HepG2 (cell line): ENCODE data around the gene PTRH2. TPM values are rescaled to one million over a fixed set of nuclear protein-coding genes. Genes with fewer than 3 reads are reported as not detected.

Experiments
- EED ChIP-seq: sonication (generic); formaldehyde crosslinking; IDR thresholded peaks from 2 replicates; pipeline ENCODE4 v1.5.0; 2020; ENCODE audit warnings: mild to moderate bottlenecking, missing genetic modification reagents
- FOSL1 ChIP-seq: sonication (generic); formaldehyde crosslinking; IDR thresholded peaks from 2 replicates; pipeline ENCODE4 v1.9.0; 2021; ENCODE audit warnings: missing genetic modification reagents, borderline replicate concordance
- JUNB ChIP-seq: sonication (generic); formaldehyde crosslinking; IDR thresholded peaks from 2 replicates; pipeline ENCODE4 v1.8.0; 2022; ENCODE audit warnings: missing genetic modification reagents, mild to moderate bottlenecking, borderline replicate concordance
- KLF15 ChIP-seq: sonication (generic); formaldehyde crosslinking; IDR thresholded peaks from 2 replicates; pipeline ENCODE4 v1.8.1; 2023; ENCODE audit warnings: borderline replicate concordance, mild to moderate bottlenecking, inconsistent platforms, missing genetic modification reagents, mixed read lengths
- MAZ ChIP-seq, 2 experiments: sonication (generic) in 1 of 2; formaldehyde crosslinking in 1 of 2; IDR thresholded peaks; 2 replicates each; pipeline versions ENCODE4 v1.5.0 to v1.6.1; 2012 to 2020; ENCODE audit warnings: low read depth in 2 of 2, mild to moderate bottlenecking in 2 of 2, borderline replicate concordance in 1 of 2, improper control_type of control experiment in 1 of 2, low read length in 1 of 2, missing genetic modification reagents in 1 of 2, moderate library complexity in 1 of 2
- MIER2 ChIP-seq: IDR thresholded peaks from 2 replicates; pipeline ENCODE4 v1.6.1; 2016; ENCODE audit warnings: missing biosample characterization, missing genetic modification reagents
- NCOA1 ChIP-seq: sonication (generic); formaldehyde crosslinking; IDR thresholded peaks from 2 replicates; pipeline ENCODE4 v1.9.0; 2021; ENCODE audit warnings: missing genetic modification reagents
- PHB2 ChIP-seq: fragments of 450-650 bp; IDR thresholded peaks from 2 replicates; pipeline ENCODE4 v1.6.1; 2018; ENCODE audit not compliant: partially characterized antibody
- SRSF9 ChIP-seq: fragments of 200-400 bp; formaldehyde crosslinking; IDR thresholded peaks from 2 replicates; pipeline ENCODE4 v1.6.1; 2018; ENCODE audit warnings: borderline replicate concordance, mild to moderate bottlenecking, low read depth, low read length; ENCODE audit not compliant: insufficient read depth, poor library complexity, severe bottlenecking
- WIZ ChIP-seq: sonication (generic); formaldehyde crosslinking; IDR thresholded peaks from 2 replicates; pipeline ENCODE4 v1.5.1; 2020; ENCODE audit warnings: mild to moderate bottlenecking, missing genetic modification reagents
- ZNF3 ChIP-seq: IDR thresholded peaks from 2 replicates; pipeline ENCODE4 v1.7.0; 2017; ENCODE audit warnings: inconsistent platforms
- ZNF337 ChIP-seq: sonication (generic); formaldehyde crosslinking; IDR thresholded peaks from 2 replicates; pipeline ENCODE4 v1.5.1; 2020; ENCODE audit warnings: missing genetic modification reagents, low read depth, mild to moderate bottlenecking, borderline replicate concordance
- ZNF446 ChIP-seq: sonication (generic); formaldehyde crosslinking; IDR thresholded peaks from 2 replicates; pipeline ENCODE4 v1.5.0; 2020; ENCODE audit warnings: mild to moderate bottlenecking, missing genetic modification reagents
- ZNF570 ChIP-seq: sonication (generic); formaldehyde crosslinking; IDR thresholded peaks from 2 replicates; pipeline ENCODE4 v1.4.0; 2020; ENCODE audit warnings: mild to moderate bottlenecking, missing genetic modification reagents, borderline replicate concordance
- ZNF619 ChIP-seq: sonication (generic); formaldehyde crosslinking; IDR thresholded peaks from 2 replicates; pipeline ENCODE4 v1.4.0; 2020; ENCODE audit warnings: mild to moderate bottlenecking, missing genetic modification reagents
- ZNF720 ChIP-seq: sonication (generic); formaldehyde crosslinking; IDR thresholded peaks from 2 replicates; pipeline ENCODE4 v1.4.0; 2020; ENCODE audit warnings: missing genetic modification reagents
- ZNF850 ChIP-seq: sonication (generic); formaldehyde crosslinking; conservative IDR thresholded peaks from 2 replicates; pipeline ENCODE4 v1.9.0; 2021; ENCODE audit warnings: mild to moderate bottlenecking, missing genetic modification reagents
- polyA plus RNA-seq, 8 experiments: library from polyadenylated mRNA; depleted of rRNA in 3 of 8; stranded (reverse) in 7 of 8; unstranded in 1 of 8; fragments of >200 nt; fragmentation: Illumina TruSeq in 4 of 8; extraction: Trizol in 4 of 8; gene quantifications; 2 replicates each; pipeline versions ENCODE4 v1.2.1 to v1.2.3, GENCODE V29; 2011 to 2016; ENCODE audit warnings: low read depth in 4 of 8, missing spikeins in 1 of 8, mixed read lengths in 1 of 8; ENCODE audit not compliant: insufficient read depth in 1 of 8
- total RNA-seq, 5 experiments: library from RNA; depleted of rRNA; stranded (reverse); fragments of >200 nt; fragmentation: Illumina TruSeq; extraction: Trizol; gene quantifications; 2 replicates each; pipeline ENCODE4 v1.2.3, GENCODE V29; 2016; ENCODE audit warnings: low read depth in 1 of 5
- TF ChIP-seq, protein P1 (sequence below): sonication (generic); formaldehyde crosslinking; IDR thresholded peaks from 2 replicates; pipeline ENCODE4 v1.4.0; 2020; ENCODE audit warnings: mild to moderate bottlenecking, missing genetic modification reagents
- TF ChIP-seq, protein P2 (sequence below): sonication (generic); formaldehyde crosslinking; IDR thresholded peaks from 2 replicates; pipeline ENCODE4 v1.5.1; 2020; ENCODE audit warnings: missing genetic modification reagents, mild to moderate bottlenecking, borderline replicate concordance
- TF ChIP-seq, protein P3 (sequence below): sonication (generic); formaldehyde crosslinking; IDR thresholded peaks from 2 replicates; pipeline ENCODE4 v1.9.0; 2021; ENCODE audit warnings: missing genetic modification reagents, mild to moderate bottlenecking, borderline replicate concordance

Gene PTRH2
- total and polyA plus RNA-seq, 2 of the 13 experiments (the other 11 are each of a cell fraction or from before 2014, with no cell fraction given): 67.7 to 83.3 TPM

DNA sequence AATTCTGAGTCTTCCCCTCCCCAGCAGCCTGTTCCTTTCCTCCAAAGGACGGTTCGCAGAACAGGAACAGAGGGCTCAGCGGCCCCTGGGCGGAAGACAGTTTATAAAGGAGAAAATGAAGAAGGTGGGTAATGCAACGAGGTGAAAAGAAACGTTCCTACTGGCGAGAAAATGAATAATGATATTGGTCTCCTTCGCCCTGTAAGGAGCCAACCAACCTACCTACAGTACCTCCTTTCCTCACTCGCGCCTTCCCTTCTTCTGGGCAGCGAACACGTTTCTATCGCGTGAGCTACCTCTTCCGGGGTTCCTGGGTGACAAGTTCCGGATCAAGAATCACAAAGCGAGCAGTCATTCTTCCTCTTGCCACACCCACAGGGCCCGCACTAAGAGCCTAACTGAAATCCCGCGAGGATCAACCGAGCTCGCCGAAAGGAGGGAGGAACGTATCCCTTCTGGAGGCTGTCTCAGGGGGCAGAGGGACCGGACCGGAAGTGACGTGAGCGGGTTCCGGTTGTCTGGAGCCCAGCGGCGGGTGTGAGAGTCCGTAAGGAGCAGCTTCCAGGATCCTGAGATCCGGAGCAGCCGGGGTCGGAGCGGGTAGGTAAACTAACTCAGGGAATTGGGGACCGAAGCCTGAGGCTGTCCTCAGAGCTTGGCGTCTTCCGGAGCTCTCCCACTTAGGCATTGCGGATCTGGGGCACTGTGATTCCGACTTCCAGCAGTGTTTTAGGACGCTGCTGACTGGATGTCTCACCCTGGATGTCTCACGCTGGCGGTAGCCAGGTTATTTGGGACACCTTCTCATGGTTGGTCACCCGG is at the start of gene PTRH2, which contains the start of gene VMP1 (continued):
- TF ChIP-seq, protein P1, sequence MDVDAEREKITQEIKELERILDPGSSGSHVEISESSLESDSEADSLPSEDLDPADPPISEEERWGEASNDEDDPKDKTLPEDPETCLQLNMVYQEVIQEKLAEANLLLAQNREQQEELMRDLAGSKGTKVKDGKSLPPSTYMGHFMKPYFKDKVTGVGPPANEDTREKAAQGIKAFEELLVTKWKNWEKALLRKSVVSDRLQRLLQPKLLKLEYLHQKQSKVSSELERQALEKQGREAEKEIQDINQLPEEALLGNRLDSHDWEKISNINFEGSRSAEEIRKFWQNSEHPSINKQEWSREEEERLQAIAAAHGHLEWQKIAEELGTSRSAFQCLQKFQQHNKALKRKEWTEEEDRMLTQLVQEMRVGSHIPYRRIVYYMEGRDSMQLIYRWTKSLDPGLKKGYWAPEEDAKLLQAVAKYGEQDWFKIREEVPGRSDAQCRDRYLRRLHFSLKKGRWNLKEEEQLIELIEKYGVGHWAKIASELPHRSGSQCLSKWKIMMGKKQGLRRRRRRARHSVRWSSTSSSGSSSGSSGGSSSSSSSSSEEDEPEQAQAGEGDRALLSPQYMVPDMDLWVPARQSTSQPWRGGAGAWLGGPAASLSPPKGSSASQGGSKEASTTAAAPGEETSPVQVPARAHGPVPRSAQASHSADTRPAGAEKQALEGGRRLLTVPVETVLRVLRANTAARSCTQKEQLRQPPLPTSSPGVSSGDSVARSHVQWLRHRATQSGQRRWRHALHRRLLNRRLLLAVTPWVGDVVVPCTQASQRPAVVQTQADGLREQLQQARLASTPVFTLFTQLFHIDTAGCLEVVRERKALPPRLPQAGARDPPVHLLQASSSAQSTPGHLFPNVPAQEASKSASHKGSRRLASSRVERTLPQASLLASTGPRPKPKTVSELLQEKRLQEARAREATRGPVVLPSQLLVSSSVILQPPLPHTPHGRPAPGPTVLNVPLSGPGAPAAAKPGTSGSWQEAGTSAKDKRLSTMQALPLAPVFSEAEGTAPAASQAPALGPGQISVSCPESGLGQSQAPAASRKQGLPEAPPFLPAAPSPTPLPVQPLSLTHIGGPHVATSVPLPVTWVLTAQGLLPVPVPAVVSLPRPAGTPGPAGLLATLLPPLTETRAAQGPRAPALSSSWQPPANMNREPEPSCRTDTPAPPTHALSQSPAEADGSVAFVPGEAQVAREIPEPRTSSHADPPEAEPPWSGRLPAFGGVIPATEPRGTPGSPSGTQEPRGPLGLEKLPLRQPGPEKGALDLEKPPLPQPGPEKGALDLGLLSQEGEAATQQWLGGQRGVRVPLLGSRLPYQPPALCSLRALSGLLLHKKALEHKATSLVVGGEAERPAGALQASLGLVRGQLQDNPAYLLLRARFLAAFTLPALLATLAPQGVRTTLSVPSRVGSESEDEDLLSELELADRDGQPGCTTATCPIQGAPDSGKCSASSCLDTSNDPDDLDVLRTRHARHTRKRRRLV: 0 out of 2 replicates have a peak, but pooled peaks have one; percentile 82
- no peak; the same call in 1 of the 2 replicates for TF ChIP-seq JUNB (CRISPR knock-in tag)
- peak; percentile 8; the same call in 1 of the 2 replicates for TF ChIP-seq MAZ (IDR thresholded peaks at IDR 0.05; ENCODE audit: borderline replicate concordance, low read depth, low read length)
- TF ChIP-seq MAZ (CRISPR knock-in tag; IDR thresholded peaks at IDR 0.05; ENCODE audit: low read depth): no peak; the same call in 1 of the 2 replicates
- TF ChIP-seq, protein P2, sequence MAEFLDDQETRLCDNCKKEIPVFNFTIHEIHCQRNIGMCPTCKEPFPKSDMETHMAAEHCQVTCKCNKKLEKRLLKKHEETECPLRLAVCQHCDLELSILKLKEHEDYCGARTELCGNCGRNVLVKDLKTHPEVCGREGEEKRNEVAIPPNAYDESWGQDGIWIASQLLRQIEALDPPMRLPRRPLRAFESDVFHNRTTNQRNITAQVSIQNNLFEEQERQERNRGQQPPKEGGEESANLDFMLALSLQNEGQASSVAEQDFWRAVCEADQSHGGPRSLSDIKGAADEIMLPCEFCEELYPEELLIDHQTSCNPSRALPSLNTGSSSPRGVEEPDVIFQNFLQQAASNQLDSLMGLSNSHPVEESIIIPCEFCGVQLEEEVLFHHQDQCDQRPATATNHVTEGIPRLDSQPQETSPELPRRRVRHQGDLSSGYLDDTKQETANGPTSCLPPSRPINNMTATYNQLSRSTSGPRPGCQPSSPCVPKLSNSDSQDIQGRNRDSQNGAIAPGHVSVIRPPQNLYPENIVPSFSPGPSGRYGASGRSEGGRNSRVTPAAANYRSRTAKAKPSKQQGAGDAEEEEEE: peak; percentile 58; the same call in 1 of the 2 replicates
- 0 out of 2 replicates have a peak, but pooled peaks have one; percentile 35 for TF ChIP-seq ZNF850 (CRISPR knock-in tag)
- TF ChIP-seq NCOA1 (CRISPR knock-in tag): peak; percentile 72; the same call in 1 of the 2 replicates
- TF ChIP-seq WIZ: peak; percentile 79; the same call in 1 of the 2 replicates
- TF ChIP-seq FOSL1 (CRISPR knock-in tag): no peak
- TF ChIP-seq ZNF619 (CRISPR knock-in tag): 0 out of 2 replicates have a peak, but pooled peaks have one; percentile 62
- TF ChIP-seq PHB2: no peak
- 0 out of 2 replicates have a peak, but pooled peaks have one; percentile 56 for TF ChIP-seq ZNF720 (CRISPR knock-in tag)
- 0 out of 2 replicates have a peak, but pooled peaks have one; percentile 21 for TF ChIP-seq ZNF570 (CRISPR knock-in tag)
- no peak for TF ChIP-seq EED (CRISPR knock-in tag)
- TF ChIP-seq KLF15: no peak
- TF ChIP-seq MIER2 (CRISPR knock-in tag): peak; percentile 73
- TF ChIP-seq ZNF446 (CRISPR knock-in tag): no peak
- no peak for TF ChIP-seq SRSF9
- TF ChIP-seq ZNF3: no peak; the same call in 1 of the 2 replicates
- TF ChIP-seq, protein P3, sequence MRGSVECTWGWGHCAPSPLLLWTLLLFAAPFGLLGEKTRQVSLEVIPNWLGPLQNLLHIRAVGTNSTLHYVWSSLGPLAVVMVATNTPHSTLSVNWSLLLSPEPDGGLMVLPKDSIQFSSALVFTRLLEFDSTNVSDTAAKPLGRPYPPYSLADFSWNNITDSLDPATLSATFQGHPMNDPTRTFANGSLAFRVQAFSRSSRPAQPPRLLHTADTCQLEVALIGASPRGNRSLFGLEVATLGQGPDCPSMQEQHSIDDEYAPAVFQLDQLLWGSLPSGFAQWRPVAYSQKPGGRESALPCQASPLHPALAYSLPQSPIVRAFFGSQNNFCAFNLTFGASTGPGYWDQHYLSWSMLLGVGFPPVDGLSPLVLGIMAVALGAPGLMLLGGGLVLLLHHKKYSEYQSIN: no peak
- TF ChIP-seq ZNF337 (CRISPR knock-in tag): no peak
